Glomerular visceral epithelial cell (primary cell): ENCODE results near the gene IRF7.

ENCODE experiments used
- DNase-seq: peaks from one replicate; pipeline ENCODE4 v3.0.0-alpha.2; 2016; ENCODE audit errors: extremely low spot score

The IRF7 gene

GRCh38 chr11:607971-608659, 7.6 kb downstream of the IRF7 start:
- DNase-seq = no peak

GRCh38 chr11:607020-607780, 8.6 kb downstream of the IRF7 start:
- DNase-seq = no peak

- DNase-seq = peak; percentile 47
Observed at GRCh38 chr11:606245-606644, 9.5 kb downstream of the IRF7 start.

- no peak for DNase-seq
Observed at GRCh38 chr11:605286-606129, 10.2 kb downstream of the IRF7 start.

- DNase-seq = no peak
Observed at GRCh38 chr11:603154-603553, 12.6 kb downstream of the IRF7 start.

- DNase-seq = no peak
Observed at GRCh38 chr11:601573-602245, 14.0 kb downstream of the IRF7 start.

GRCh38 chr11:598005-598680, 17.6 kb downstream of the IRF7 start:
- DNase-seq = no peak

- DNase-seq = no peak
Observed at GRCh38 chr11:597166-597725, 18.5 kb downstream of the IRF7 start.

GRCh38 chr11:596374-596773, 19.4 kb downstream of the IRF7 start:
- no peak for DNase-seq

GRCh38 chr11:595400-595799, 20.4 kb downstream of the IRF7 start:
- DNase-seq = no peak

GRCh38 chr11:593347-593746, 22.4 kb downstream of the IRF7 start:
- DNase-seq = no peak

- DNase-seq = no peak
Observed at GRCh38 chr11:592918-593317, 22.8 kb downstream of the IRF7 start.

GRCh38 chr11:592501-592900, 23.2 kb downstream of the IRF7 start:
- no peak for DNase-seq

GRCh38 chr11:590997-591396, 24.8 kb downstream of the IRF7 start:
- DNase-seq = no peak

- DNase-seq = no peak
Observed at GRCh38 chr11:589798-590197, 26.0 kb downstream of the IRF7 start.

GRCh38 chr11:587978-588380, 27.8 kb downstream of the IRF7 start:
- DNase-seq = peak; percentile 87

GRCh38 chr11:587546-587945, 28.2 kb downstream of the IRF7 start:
- DNase-seq = peak; percentile 39

- DNase-seq = no peak
Observed at GRCh38 chr11:586376-587316, 29.1 kb downstream of the IRF7 start.

GRCh38 chr11:584287-584686, 31.5 kb downstream of the IRF7 start:
- DNase-seq = no peak

GRCh38 chr11:581752-582151, 34.0 kb downstream of the IRF7 start:
- no peak for DNase-seq
